Left colon (tissue), 2 donors: Measurements from ENCODE around the gene KIF5C. TPM values are rescaled to one million over a fixed set of nuclear protein-coding genes. Genes with fewer than 3 reads are reported as not detected.

Experiments used
- ATAC-seq: fragments of 200-7000 bp; cut with Tn5 transposase; one replicate; pipeline ENCODE4 v1.9.1; 2020; ENCODE audit warnings: mild to moderate bottlenecking, moderate library complexity
- DNase-seq, 2 donors: peaks; one replicate each; pipeline ENCODE4 v3.0.0-alpha.2; 2020
- intact Hi-C, 2 donors: fragments of 100-400 bp; cut with DNase I in 1 of 2; cut with micrococcal nuclease in 1 of 2; formaldehyde crosslinking; loops; one replicate each; pipeline versions ENCODE4 v1.11.2 to v1.14.0; 2022; cut with DNase I, micrococcal nuclease
- total RNA-seq, 2 donors: library from RNA; stranded (reverse); fragmentation: NEBNext Ultra II Directional; extraction: Animal tissue kit (Norgen Biotek cat#: 25700); gene quantifications; one replicate each; pipeline ENCODE4 v1.2.1, GENCODE V29; 2021
- donor health status: DM: no; HTN: no; CAD: no.
- donor health status: DM: yes; HTN: yes; CAD: no.

The KIF5C gene
- total RNA-seq, 2 donors from 2014 or later: 1.4 to 2.7 TPM

DNA sequence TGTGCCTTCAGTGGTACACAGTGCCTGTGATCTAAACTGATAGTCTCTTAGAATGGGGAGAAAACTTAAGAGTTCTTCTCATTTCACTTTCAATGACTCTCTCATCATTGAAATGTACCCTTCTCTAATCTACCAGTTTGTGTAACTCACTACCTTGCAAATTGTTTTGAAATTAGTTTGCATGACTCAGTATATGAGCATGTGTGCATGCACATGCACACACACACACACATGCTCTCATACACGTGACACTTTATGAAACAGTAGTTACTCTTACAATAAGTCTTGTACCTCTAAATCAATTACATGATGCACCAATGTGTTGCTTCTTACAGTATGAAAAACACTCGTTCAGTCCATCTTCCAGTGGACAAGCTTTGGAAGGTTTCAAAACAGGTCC is 174.1 kb downstream of the KIF5C start:
- ATAC-seq (no peak), DNase-seq (no peak)
- intact Hi-C loops: no loop called here

- no peak for ATAC-seq
- no peak for DNase-seq
- intact Hi-C loops: no loop called here
These were observed 175.2 kb downstream of the KIF5C start for GRCh38 chr2:149050188-149050587.

GRCh38 chr2:149055751-149056150 is 180.7 kb downstream of the KIF5C start:
- no peak for DNase-seq
- intact Hi-C loops: no loop called here
- ATAC-seq: no peak

DNA sequence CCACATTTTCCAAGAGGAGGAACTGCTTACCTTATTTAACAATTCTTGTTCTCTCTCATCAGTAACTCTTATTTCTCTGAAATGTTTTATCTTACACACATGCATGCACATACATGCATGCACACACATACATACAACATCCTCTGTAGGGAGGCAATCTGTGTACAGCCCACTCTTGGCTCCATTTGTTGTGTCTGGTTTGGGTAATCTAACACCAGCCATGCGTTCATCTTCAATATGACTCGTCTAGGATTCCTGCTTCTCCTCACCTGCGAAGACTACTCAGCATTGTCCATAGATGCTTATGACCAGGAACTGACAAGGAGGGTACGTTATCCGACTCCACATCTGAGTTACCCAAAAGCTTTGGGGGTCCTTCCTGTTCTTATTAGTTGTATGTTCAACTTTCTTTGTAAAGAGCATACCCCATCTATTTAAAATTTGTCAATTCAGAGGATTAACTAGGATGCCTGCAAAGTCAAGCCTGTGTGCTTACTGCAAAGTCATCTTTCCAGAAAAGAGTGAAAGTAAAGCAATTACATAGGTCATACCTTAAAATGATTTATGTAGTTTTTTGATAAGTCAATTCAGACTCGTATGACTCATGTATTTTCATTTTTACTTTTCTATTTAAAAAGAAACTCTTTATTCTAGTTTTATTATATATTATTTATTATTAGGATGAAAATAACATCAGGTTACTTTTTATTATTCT is 181.7 kb downstream of the KIF5C start:
- intact Hi-C loops: no loop called here
- no peak for DNase-seq
- no peak for ATAC-seq

DNA sequence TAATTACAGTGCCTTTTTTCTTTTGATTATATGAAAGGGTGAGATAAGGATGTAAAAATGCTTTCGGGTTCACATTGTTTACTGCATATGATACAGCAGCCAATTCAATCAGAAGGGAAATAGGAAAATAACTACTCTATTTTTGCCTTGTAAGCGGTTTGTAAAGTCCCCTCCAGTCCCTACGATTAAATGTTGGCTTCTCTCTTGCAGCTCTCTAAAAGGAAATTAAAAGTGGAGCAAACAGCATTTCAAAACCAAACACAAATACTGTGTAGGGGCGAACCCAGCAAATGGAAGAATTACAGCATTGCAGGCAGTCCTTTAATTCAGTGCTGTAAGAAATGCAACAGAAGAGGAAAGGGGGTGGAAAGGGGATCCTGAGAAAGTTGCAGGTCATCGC is 182.4 kb downstream of the KIF5C start:
- intact Hi-C loops: no loop called here
- DNase-seq (no peak), ATAC-seq (peak; percentile 18)

DNA sequence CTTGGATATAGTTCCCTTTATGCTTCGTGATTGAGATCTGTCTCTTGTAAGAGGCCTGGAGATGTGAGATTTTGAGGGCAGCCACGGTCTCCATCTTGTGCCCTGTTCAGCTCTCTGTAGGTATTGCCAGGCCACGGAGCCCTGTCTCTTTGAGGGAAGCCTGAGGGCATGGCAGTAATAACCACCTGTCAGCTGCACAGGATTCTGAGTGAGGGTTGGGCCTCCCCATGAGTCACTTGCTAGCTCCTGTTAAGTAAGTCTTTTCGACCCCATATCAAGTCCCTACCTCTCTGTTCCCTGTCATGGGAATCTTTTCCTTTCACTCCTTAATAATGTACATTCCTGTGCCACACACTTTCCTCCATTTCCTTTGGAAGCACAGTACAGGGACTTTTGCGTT is 183.9 kb downstream of the KIF5C start:
- intact Hi-C loops: no loop called here
- DNase-seq (no peak), ATAC-seq (no peak)

GRCh38 chr2:149059822-149060221 is 184.8 kb downstream of the KIF5C start:
- ATAC-seq (no peak), DNase-seq (no peak)
- intact Hi-C loops: no loop called here

DNA sequence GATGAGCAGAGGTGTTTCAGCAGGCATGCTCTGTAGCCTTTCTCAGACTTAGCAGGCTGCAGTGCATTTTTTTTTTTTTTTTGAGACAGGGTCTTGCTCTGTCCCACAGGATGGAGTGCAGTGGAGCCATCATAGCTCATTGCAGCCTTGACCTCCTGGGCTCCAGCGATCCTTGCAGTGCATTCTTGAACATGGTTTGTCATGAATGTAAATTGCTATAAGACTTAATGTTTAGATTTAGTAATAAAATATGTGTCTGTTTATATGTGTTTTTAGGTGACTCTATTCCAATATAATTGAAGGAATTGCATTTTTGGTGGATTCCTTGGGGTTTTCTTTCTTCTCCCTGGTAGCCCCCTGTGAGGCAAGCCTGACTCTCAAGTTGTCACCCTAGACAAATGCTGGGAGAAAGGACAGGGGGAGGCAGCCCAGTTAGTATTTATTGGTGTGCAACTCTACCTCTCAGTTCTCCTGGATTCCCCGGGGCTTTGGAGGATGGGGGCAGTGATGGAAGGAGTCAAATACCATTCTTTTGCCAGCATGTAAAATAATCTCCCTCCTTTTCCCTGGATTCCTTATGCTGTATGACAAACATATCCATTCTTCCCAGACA is 186.2 kb downstream of the KIF5C start:
- DNase-seq (no peak), ATAC-seq (no peak)
- intact Hi-C loops: no loop called here

DNA sequence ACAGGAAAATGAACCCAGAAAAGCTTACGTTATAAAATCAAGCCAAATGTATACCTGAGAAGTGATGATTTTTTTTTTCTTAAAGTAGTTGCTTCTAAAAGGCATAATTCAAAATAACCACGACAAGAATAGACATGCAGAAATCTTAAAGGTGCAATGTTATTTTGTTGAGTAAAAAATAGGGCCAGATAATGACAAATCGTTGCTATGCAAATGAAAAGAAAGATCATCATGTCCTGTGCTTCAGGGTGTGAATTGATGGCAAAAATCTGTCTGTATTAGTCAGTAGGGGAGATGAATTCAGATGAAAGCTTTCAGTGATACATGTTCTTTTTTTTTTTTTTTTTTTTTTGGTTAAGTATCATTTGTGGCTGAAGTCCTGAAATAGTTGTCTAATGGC is 187.5 kb downstream of the KIF5C start:
- DNase-seq (no peak), ATAC-seq (no peak)
- intact Hi-C loops: no loop called here

DNA sequence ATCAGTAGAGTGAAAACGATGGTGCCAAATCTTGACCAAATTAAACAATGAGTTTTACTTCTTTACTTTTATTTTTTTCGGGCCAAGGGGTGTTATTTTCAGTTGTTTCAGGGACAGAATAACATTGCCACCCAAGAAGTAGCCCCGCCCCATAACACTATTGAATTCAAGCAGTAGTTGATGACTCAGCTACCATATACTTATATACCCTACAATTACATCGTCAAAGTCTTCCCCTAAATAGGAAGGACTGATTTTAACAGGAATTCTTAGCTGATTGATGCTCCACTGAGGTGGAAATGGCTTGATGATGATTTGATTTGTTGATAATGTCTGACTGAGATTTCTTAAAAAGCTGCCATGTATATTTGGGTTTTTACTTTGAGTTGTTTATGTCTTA is 188.2 kb downstream of the KIF5C start:
- peak; percentile 70 for ATAC-seq
- intact Hi-C loops: no loop called here
- no peak for DNase-seq

GRCh38 chr2:149064365-149064841 is 189.4 kb downstream of the KIF5C start:
- DNase-seq: peak; percentile 25 to 38
- peak; percentile 94 for ATAC-seq
- intact Hi-C loops: no loop called here

- intact Hi-C loops: no loop called here
- DNase-seq: no peak
These were observed 190.0 kb downstream of the KIF5C start for GRCh38 chr2:149064856-149065630.

DNA sequence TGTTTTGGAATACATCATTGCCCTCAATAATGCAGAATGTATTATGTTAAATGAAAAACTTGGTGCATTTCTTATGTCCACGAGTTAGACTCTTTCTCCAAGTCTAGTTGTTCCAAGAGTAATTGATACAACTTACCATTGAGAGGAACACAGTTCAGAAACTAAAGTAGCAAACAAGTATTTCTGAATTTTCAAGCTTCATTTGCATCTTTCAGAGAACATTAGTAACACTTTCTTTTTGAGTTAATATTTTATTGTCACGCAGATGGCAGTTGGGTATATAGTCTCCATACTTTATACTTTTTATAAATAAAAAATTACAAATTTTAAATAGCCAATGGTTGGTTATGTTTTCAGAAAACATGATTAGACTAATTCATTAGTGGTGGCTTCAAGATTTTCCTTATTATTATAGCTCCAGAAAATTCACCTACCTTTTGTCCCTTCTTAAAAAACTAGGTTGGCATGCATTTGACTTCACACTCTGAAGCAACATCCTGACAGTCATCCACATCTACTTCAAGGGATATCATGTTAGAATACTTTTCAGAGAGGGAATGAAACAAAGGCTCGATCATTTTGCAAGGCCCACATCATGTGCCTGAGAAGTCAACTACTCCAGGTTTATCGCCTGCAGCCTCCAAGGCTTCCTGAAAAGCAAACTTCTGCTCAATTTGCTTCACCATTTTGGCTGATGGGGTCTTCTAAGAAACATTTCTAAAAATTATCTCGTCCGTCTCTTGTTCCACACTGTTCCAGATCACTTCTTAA is 193.4 kb downstream of the KIF5C start:
- DNase-seq: no peak
- intact Hi-C loops: no loop called here
- no peak for ATAC-seq

More at GRCh38 chr2:149064856-149065630, 190.0 kb downstream of the KIF5C start:
- peak; percentile 34 for ATAC-seq

- no peak for ATAC-seq
- no peak for DNase-seq
- intact Hi-C loops: no loop called here
These were observed 194.2 kb downstream of the KIF5C start for GRCh38 chr2:149068996-149069888.

- intact Hi-C loops: no loop called here
- no peak for ATAC-seq
- DNase-seq: no peak
These were observed 195.8 kb downstream of the KIF5C start for GRCh38 chr2:149070681-149071320.

DNA sequence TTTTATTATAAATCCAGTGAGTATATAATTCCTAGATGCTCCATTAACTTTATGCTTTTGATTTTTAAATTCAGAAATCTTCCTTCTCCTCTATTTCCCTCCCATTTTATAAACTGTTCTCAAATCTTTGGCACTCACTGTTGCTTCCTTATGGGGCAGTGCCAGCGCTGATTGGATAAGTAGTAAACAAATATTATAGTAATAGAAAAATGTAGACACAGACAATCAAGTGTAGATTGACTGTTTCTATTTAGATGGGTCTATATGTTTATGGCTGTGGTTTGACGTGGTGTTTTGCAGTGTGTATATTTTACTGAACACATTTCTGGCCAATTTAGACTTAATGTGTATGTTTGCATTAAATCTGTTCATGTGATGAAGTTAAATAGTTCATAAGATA is 200.1 kb downstream of the KIF5C start:
- intact Hi-C loops: no loop called here
- ATAC-seq: peak; percentile 89
- DNase-seq: peak in 1 of 2 donors; percentile 22

DNA sequence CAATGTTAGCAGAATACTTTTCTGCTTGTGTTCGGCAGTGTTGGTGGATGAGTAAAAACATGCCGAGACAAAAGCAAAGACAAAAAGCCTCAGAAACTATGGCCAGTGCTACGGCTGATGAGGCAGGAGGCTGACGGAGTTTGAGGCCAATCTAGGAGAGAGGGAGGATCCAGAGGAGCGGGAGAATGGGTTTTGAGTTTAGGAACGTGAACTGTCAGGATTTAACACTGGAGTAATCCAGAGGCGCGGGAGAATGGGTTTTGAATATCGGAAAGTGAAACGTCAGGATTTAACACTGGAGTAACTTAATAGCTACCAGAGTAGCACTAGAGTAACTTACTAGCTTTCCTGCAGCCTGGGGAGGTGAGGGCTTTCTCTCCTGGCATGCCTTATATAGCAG is 200.8 kb downstream of the KIF5C start:
- intact Hi-C loops: no loop called here
- no peak for DNase-seq
- ATAC-seq: no peak
